IMR-90 (cell line): ENCODE data around the gene FLVCR2. TPM values are rescaled to one million over a fixed set of nuclear protein-coding genes. Genes with fewer than 3 reads are reported as not detected.

Experiments
- ATAC-seq: fragments of 200-7000 bp; cut with Tn5 transposase; 2 replicates; pipeline ENCODE4 v1.9.1; 2020; ENCODE audit warnings: low read depth, mild to moderate bottlenecking, moderate library complexity
- BruUV-seq: library from RNA; stranded (reverse); fragments of 400-500 nt; replicated peaks from 2 replicates; lab custom pipeline; 2021; lab: Mats Ljungman, UMichigan
- CTCF ChIA-PET: fragments of 300-600 bp; formaldehyde crosslinking; extraction: SDS; loops from one replicate; lab custom pipeline; 2021; ENCODE audit warnings: antibody characterized with exemption; lab: Yijun Ruan, JAX
- POLR2A ChIA-PET: fragments of 300-600 bp; sonication (Branson Sonifier 250); formaldehyde crosslinking; loops from one replicate; lab custom pipeline; 2022; ENCODE audit warnings: antibody characterized with exemption; ENCODE audit not compliant: unreplicated experiment; lab: Charles Lee
- DNase-seq: peaks from one replicate; pipeline ENCODE4 v3.0.0; 2013
- H2AFZ ChIP-seq: replicated peaks from 2 replicates; pipeline ENCODE3; 2013; ENCODE audit warnings: low read length, mild to moderate bottlenecking; ENCODE audit not compliant: poor library complexity
- H2AK5ac ChIP-seq: 2 replicates; pipeline ENCODE4 v1.6.1; 2013; ENCODE audit warnings: low read depth, low read length, inconsistent platforms
- H2AK9ac ChIP-seq: replicated peaks from 2 replicates; pipeline ENCODE3; 2013; ENCODE audit warnings: mild to moderate bottlenecking, low read depth, low read length, moderate library complexity; ENCODE audit not compliant: poor library complexity
- H2BK120ac ChIP-seq: 2 replicates; pipeline ENCODE4 v1.6.1; 2013; ENCODE audit warnings: low read depth, low read length, inconsistent platforms
- H2BK15ac ChIP-seq: 3 replicates; pipeline ENCODE4 v1.6.1; 2013; ENCODE audit warnings: low read depth, low read length, inconsistent platforms
- H2BK20ac ChIP-seq: 2 replicates; pipeline ENCODE4 v1.6.1; 2013; ENCODE audit warnings: low read depth, mild to moderate bottlenecking, inconsistent platforms, low read length, moderate library complexity
- H2BK5ac ChIP-seq: 2 replicates; pipeline ENCODE4 v1.6.1; 2013; ENCODE audit warnings: mild to moderate bottlenecking, low read depth, low read length, inconsistent platforms; ENCODE audit not compliant: poor library complexity, severe bottlenecking
- H3K14ac ChIP-seq: replicated peaks from 2 replicates; pipeline ENCODE4 v1.6.1; 2013; ENCODE audit warnings: low read depth, low read length, inconsistent platforms
- H3K18ac ChIP-seq: 2 replicates; pipeline ENCODE4 v1.6.1; 2013; ENCODE audit warnings: low read depth, low read length, control low read depth
- H3K23ac ChIP-seq: 2 replicates; pipeline ENCODE4 v1.6.1; 2013; ENCODE audit warnings: low read depth, low read length, inconsistent platforms
- H3K27ac ChIP-seq: 2 replicates; pipeline ENCODE4 v1.5.1; 2013; ENCODE audit warnings: mild to moderate bottlenecking, control low read depth, low read length; ENCODE audit not compliant: insufficient read depth
- H3K27me3 ChIP-seq: 2 replicates; pipeline ENCODE4 v1.6.1; 2013; ENCODE audit warnings: low read length; ENCODE audit not compliant: control insufficient read depth, insufficient read depth
- H3K36me3 ChIP-seq: 2 replicates; pipeline ENCODE4 v1.6.1; 2013; ENCODE audit warnings: low read length, mixed read lengths; ENCODE audit not compliant: control insufficient read depth, insufficient read depth
- H3K4ac ChIP-seq: 2 replicates; pipeline ENCODE4 v1.6.1; 2013; ENCODE audit warnings: low read depth, low read length, inconsistent platforms
- H3K4me1 ChIP-seq: 2 replicates; pipeline ENCODE4 v1.6.1; 2013; ENCODE audit warnings: low read length, mixed read lengths; ENCODE audit not compliant: control insufficient read depth, insufficient read depth
- H3K4me2 ChIP-seq: 2 replicates; pipeline ENCODE4 v1.6.1; 2013; ENCODE audit warnings: low read depth, mild to moderate bottlenecking, control low read depth, low read length, moderate library complexity
- H3K4me3 ChIP-seq: 2 replicates; pipeline ENCODE4 v1.5.1; 2013; ENCODE audit warnings: low read depth, mild to moderate bottlenecking, control low read depth, low read length, moderate library complexity; ENCODE audit not compliant: insufficient read depth
- H3K56ac ChIP-seq: 2 replicates; pipeline ENCODE4 v1.6.1; 2013; ENCODE audit warnings: low read length, inconsistent platforms; ENCODE audit not compliant: insufficient read depth; ENCODE audit errors: extremely low read depth
- H3K79me1 ChIP-seq, 2 experiments: 2 replicates each; pipeline ENCODE4 v1.6.1; 2013; ENCODE audit warnings: low read length in 2 of 2, inconsistent platforms in 1 of 2, low read depth in 1 of 2
- H3K9ac ChIP-seq: 2 replicates; pipeline ENCODE4 v1.6.1; 2013; ENCODE audit warnings: low read depth, low read length, control low read depth
- H3K9me1 ChIP-seq: 2 replicates; pipeline ENCODE4 v1.6.1; 2013; ENCODE audit warnings: low read length, inconsistent platforms; ENCODE audit not compliant: insufficient read depth
- H3K9me3 ChIP-seq: 2 replicates; pipeline ENCODE4 v1.6.1; 2013; ENCODE audit warnings: low read length; ENCODE audit not compliant: control insufficient read depth, insufficient read depth
- H4K20me1 ChIP-seq: 2 replicates; pipeline ENCODE4 v1.6.1; 2013; ENCODE audit warnings: low read length, inconsistent platforms; ENCODE audit not compliant: insufficient read depth
- H4K5ac ChIP-seq: 2 replicates; pipeline ENCODE4 v1.6.1; 2013; ENCODE audit warnings: mild to moderate bottlenecking, low read depth, low read length, control low read depth
- H4K8ac ChIP-seq, 2 experiments: 2 replicates each; pipeline ENCODE4 v1.6.1; 2013; ENCODE audit warnings: low read depth in 2 of 2, low read length in 2 of 2, control low read depth in 1 of 2, inconsistent platforms in 1 of 2
- H4K91ac ChIP-seq: 2 replicates; pipeline ENCODE4 v1.6.1; 2013; ENCODE audit warnings: low read depth, low read length, inconsistent platforms; ENCODE audit not compliant: insufficient read depth
- BHLHE40 ChIP-seq: fragments of 150-350 bp; IDR thresholded peaks from 2 replicates; pipeline ENCODE4 v1.6.1; 2016; ENCODE audit warnings: mild to moderate bottlenecking, low read depth, low read length
- CEBPB ChIP-seq: IDR thresholded peaks from 2 replicates; pipeline ENCODE4 v1.6.1; 2012; ENCODE audit warnings: low read depth, low read length, improper control_type of control experiment
- CHD1 ChIP-seq: IDR thresholded peaks from 2 replicates; pipeline ENCODE4 v1.6.1; 2012; ENCODE audit warnings: low read depth, low read length, improper control_type of control experiment
- ELK1 ChIP-seq: fragments of 150-350 bp; IDR thresholded peaks from 2 replicates; pipeline ENCODE4 v1.6.1; 2016; ENCODE audit warnings: low read depth, mild to moderate bottlenecking, low read length, moderate library complexity, borderline replicate concordance
- FOS ChIP-seq: fragments of 150-350 bp; IDR thresholded peaks from 2 replicates; pipeline ENCODE4 v1.6.1; 2016; ENCODE audit warnings: low read depth, low read length
- MAFK ChIP-seq: IDR thresholded peaks from 2 replicates; pipeline ENCODE4 v1.6.1; 2012; ENCODE audit warnings: low read depth, low read length, improper control_type of control experiment
- MAZ ChIP-seq: IDR thresholded peaks from 2 replicates; pipeline ENCODE4 v1.6.1; 2012; ENCODE audit warnings: low read depth, mild to moderate bottlenecking, low read length, improper control_type of control experiment, moderate library complexity, borderline replicate concordance
- MXI1 ChIP-seq: IDR thresholded peaks from 2 replicates; pipeline ENCODE4 v1.6.1; 2012; ENCODE audit warnings: low read depth, mild to moderate bottlenecking, low read length, moderate library complexity, borderline replicate concordance
- NFE2L2 ChIP-seq: fragments of 150-350 bp; IDR thresholded peaks from 2 replicates; pipeline ENCODE4 v1.6.1; 2016; ENCODE audit warnings: low read depth, mild to moderate bottlenecking, low read length
- POLR2A ChIP-seq: IDR thresholded peaks from 2 replicates; pipeline ENCODE4 v1.6.1; 2012; ENCODE audit warnings: mild to moderate bottlenecking, low read depth, low read length
- RAD21 ChIP-seq: IDR thresholded peaks from 2 replicates; pipeline ENCODE4 v1.6.1; 2012; ENCODE audit warnings: low read length, improper control_type of control experiment
- RCOR1 ChIP-seq: IDR thresholded peaks from 2 replicates; pipeline ENCODE4 v1.6.1; 2012; ENCODE audit warnings: mild to moderate bottlenecking, low read length, improper control_type of control experiment; ENCODE audit not compliant: insufficient replicate concordance
- RFX5 ChIP-seq: IDR thresholded peaks from 2 replicates; pipeline ENCODE4 v1.8.0; 2012; ENCODE audit warnings: low read depth, mild to moderate bottlenecking, low read length, moderate library complexity
- SMC3 ChIP-seq: fragments of 150-350 bp; IDR thresholded peaks from 2 replicates; pipeline ENCODE4 v1.6.1; 2016; ENCODE audit warnings: low read depth, mild to moderate bottlenecking, antibody characterized with exemption, low read length, moderate library complexity
- USF2 ChIP-seq: fragments of 150-350 bp; IDR thresholded peaks from 2 replicates; pipeline ENCODE4 v1.6.1; 2017; ENCODE audit warnings: mild to moderate bottlenecking, antibody characterized with exemption, low read length, low read depth
- WGBS, 2 experiments: methylation state at CpG; one replicate each; pipeline versions ENCODE4 v1.1.5 to v1.1.7; 2013; ENCODE audit warnings: missing lambda C conversion rate in 2 of 2; ENCODE audit not compliant: insufficient read length in 1 of 2; ENCODE audit errors: extremely low coverage in 2 of 2; 5-methylcytosine and 5-hydroxymethylcytosine counted together
- dilution Hi-C: fragments of 300-500 bp; cut with HindIII; formaldehyde crosslinking; loops from one replicate; pipeline ENCODE4 v1.14.3; 2018; ENCODE audit warnings: low sequenced_read_pairs; ENCODE audit not compliant: unreplicated experiment
- in situ Hi-C: fragments of 300-500 bp; cut with MboI; formaldehyde crosslinking; loops from 3 replicates; pipeline ENCODE4 v1.14.3; 2019; ENCODE audit warnings: low sequenced_read_pairs, inconsistent platforms, mixed read lengths
- intact Hi-C: fragments of 100-400 bp; cut with micrococcal nuclease; formaldehyde crosslinking; loops from 2 replicates; pipeline ENCODE4 v1.10.0; 2022
- polyA plus RNA-seq, 3 experiments: library from polyadenylated mRNA; depleted of rRNA; stranded (reverse); fragments of >200 nt; gene quantifications; 2 replicates each; pipeline ENCODE4 v1.2.3, GENCODE V29; 2012; ENCODE audit warnings: low replicate concordance in 1 of 3
- total RNA-seq: library from RNA; depleted of rRNA; stranded (reverse); fragments of >200 nt; gene quantifications from 2 replicates; pipeline ENCODE4 v1.2.3, GENCODE V29; 2012
- TF ChIP-seq, protein P1 (sequence below): conservative IDR thresholded peaks from 2 replicates; pipeline ENCODE4 v1.5.1; 2012; ENCODE audit warnings: mild to moderate bottlenecking, low read depth, low read length, improper control_type of control experiment

The FLVCR2 gene
- total and polyA plus RNA-seq, 2 of the 4 experiments (the other 2 are of a cell fraction), result 0.94 to 1.4 TPM

- no peak for TF ChIP-seq CEBPB
- TF ChIP-seq, protein P1, sequence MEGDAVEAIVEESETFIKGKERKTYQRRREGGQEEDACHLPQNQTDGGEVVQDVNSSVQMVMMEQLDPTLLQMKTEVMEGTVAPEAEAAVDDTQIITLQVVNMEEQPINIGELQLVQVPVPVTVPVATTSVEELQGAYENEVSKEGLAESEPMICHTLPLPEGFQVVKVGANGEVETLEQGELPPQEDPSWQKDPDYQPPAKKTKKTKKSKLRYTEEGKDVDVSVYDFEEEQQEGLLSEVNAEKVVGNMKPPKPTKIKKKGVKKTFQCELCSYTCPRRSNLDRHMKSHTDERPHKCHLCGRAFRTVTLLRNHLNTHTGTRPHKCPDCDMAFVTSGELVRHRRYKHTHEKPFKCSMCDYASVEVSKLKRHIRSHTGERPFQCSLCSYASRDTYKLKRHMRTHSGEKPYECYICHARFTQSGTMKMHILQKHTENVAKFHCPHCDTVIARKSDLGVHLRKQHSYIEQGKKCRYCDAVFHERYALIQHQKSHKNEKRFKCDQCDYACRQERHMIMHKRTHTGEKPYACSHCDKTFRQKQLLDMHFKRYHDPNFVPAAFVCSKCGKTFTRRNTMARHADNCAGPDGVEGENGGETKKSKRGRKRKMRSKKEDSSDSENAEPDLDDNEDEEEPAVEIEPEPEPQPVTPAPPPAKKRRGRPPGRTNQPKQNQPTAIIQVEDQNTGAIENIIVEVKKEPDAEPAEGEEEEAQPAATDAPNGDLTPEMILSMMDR, result no peak
- no peak for TF ChIP-seq RCOR1
- TF ChIP-seq CHD1, result no peak
- no peak for TF ChIP-seq FOS
- no peak for TF ChIP-seq SMC3
- TF ChIP-seq MXI1, result no peak
- TF ChIP-seq USF2, result no peak
- no peak for TF ChIP-seq POLR2A
- no peak for TF ChIP-seq ELK1
- TF ChIP-seq NFE2L2, result no peak
- no peak for TF ChIP-seq RAD21
- TF ChIP-seq MAFK, result no peak
- no peak for TF ChIP-seq BHLHE40
- no peak for TF ChIP-seq MAZ
- no peak for TF ChIP-seq RFX5
- no CpG with 5 or more reads among the region's 5 CpGs for WGBS, 2 experiments
- H3K9me1 ChIP-seq, result no peaks in the 10 kb centered on the region
- no peak overlapping the region for H3K27ac ChIP-seq
- no peaks in the 10 kb centered on the region for H4K20me1 ChIP-seq
- no peaks in the 10 kb centered on the region for H3K79me1 ChIP-seq
- H4K91ac ChIP-seq, result no peak overlapping the region
- POLR2A ChIA-PET, result no interaction called here
- no TSS peak for BruUV-seq
- H4K5ac ChIP-seq, result no peak overlapping the region
- no peak overlapping the region for H4K8ac ChIP-seq
- H3K9me3 ChIP-seq, result peaks cover 8% of the 10 kb centered on the region
- no peak overlapping the region for H2AK5ac ChIP-seq
- no peak overlapping the region for H2AFZ ChIP-seq
- H3K4me1 ChIP-seq, result peaks cover 5% of the 10 kb centered on the region
- H2BK20ac ChIP-seq, result no peak overlapping the region
- H3K4me2 ChIP-seq, result no peak overlapping the region
- no peak overlapping the region for H3K18ac ChIP-seq
- H3K23ac ChIP-seq, result no peak overlapping the region
- H2BK15ac ChIP-seq, result no peak overlapping the region
- no peak overlapping the region for H3K9ac ChIP-seq
- CTCF ChIA-PET, result no interaction called here
- H2AK9ac ChIP-seq, result no peak overlapping the region
- no peak overlapping the region for H3K56ac ChIP-seq
- no peak overlapping the region for H3K14ac ChIP-seq
- in situ Hi-C loops, result no loop called here
- no peaks in the 10 kb centered on the region for H3K36me3 ChIP-seq
- no peak overlapping the region for H2BK5ac ChIP-seq
- no peak overlapping the region for H3K4ac ChIP-seq
- dilution Hi-C loops, result no loop called here
- intact Hi-C loops, result no loop called here
- H3K27me3 ChIP-seq, result peaks cover 10% of the 10 kb centered on the region
- no peak for ATAC-seq
- no peak overlapping the region for H3K4me3 ChIP-seq
- no peak for DNase-seq
- no peak overlapping the region for H2BK120ac ChIP-seq
These were observed 20.0 kb upstream of the FLVCR2 start for GRCh38 chr14:75558440-75558839.
